Loucy (cell line): ENCODE data around the gene AHCY.
"Not testable (repeated sequence)": the region's sequence is repeated elsewhere in the genome, so short reads cannot be mapped to it uniquely, and the experiment has no call there.

Experiments
- H2AFZ ChIP-seq: fragments of 200-600 bp; sonication (generic); 2 replicates; pipeline ENCODE4 v1.6.0; 2016; ENCODE audit warnings: antibody characterized with exemption, mild to moderate bottlenecking, low read length, moderate library complexity
- H3F3A ChIP-seq: fragments of 200-600 bp; 2 replicates; pipeline ENCODE4 v1.6.0; 2016; ENCODE audit warnings: antibody characterized with exemption, low read depth, mild to moderate bottlenecking
- H3K27me3 ChIP-seq: fragments of 200-600 bp; sonication (generic); 2 replicates; pipeline ENCODE4 v1.6.1; 2014; ENCODE audit warnings: low read length, mild to moderate bottlenecking; ENCODE audit not compliant: insufficient read depth, poor library complexity, severe bottlenecking
- H3K36me3 ChIP-seq: fragments of 200-600 bp; sonication (generic); 2 replicates; pipeline ENCODE4 v1.6.1; 2016; ENCODE audit warnings: low read length; ENCODE audit not compliant: insufficient read depth
- H3K4me1 ChIP-seq: fragments of 200-600 bp; sonication (generic); 2 replicates; pipeline ENCODE4 v1.5.1; 2014; ENCODE audit warnings: low read length, mild to moderate bottlenecking; ENCODE audit not compliant: insufficient read depth, poor library complexity, severe bottlenecking
- H3K4me2 ChIP-seq: fragments of 200-600 bp; sonication (generic); 2 replicates; pipeline ENCODE4 v1.6.0; 2014; ENCODE audit warnings: antibody characterized with exemption, low read length, low read depth, mild to moderate bottlenecking; ENCODE audit not compliant: poor library complexity, severe bottlenecking
- H3K4me3 ChIP-seq: fragments of 200-600 bp; sonication (generic); 2 replicates; pipeline ENCODE4 v1.5.1; 2014; ENCODE audit warnings: low read length, mild to moderate bottlenecking, mixed read lengths; ENCODE audit not compliant: poor library complexity, severe bottlenecking
- H3K79me2 ChIP-seq: fragments of 200-600 bp; sonication (generic); 2 replicates; pipeline ENCODE4 v1.6.1; 2014; ENCODE audit warnings: low read length; ENCODE audit not compliant: insufficient read depth
- H3K9ac ChIP-seq: fragments of 200-600 bp; sonication (generic); 2 replicates; pipeline ENCODE4 v1.6.0; 2014; ENCODE audit warnings: mild to moderate bottlenecking, low read depth, low read length, moderate library complexity; ENCODE audit not compliant: poor library complexity, severe bottlenecking
- H3K9me2 ChIP-seq: fragments of 200-600 bp; sonication (generic); replicated peaks from 2 replicates; pipeline ENCODE4 v1.6.1; 2016; ENCODE audit warnings: low read depth, low read length, mixed read lengths
- H3K9me3 ChIP-seq: fragments of 200-600 bp; sonication (generic); 2 replicates; pipeline ENCODE4 v1.6.1; 2014; ENCODE audit warnings: mild to moderate bottlenecking, antibody characterized with exemption, low read length, low read depth; ENCODE audit not compliant: insufficient read depth
- H4K20me1 ChIP-seq: fragments of 200-600 bp; sonication (generic); 2 replicates; pipeline ENCODE4 v1.6.0; 2014; ENCODE audit warnings: antibody characterized with exemption, low read length, mild to moderate bottlenecking; ENCODE audit not compliant: insufficient read depth, poor library complexity, severe bottlenecking
- EZH2phosphoT487 ChIP-seq: fragments of 200-600 bp; IDR thresholded peaks from 2 replicates; pipeline ENCODE4 v1.6.1; 2018; ENCODE audit warnings: antibody characterized with exemption, mild to moderate bottlenecking, moderate library complexity, borderline replicate concordance
- TF ChIP-seq, protein P1 (sequence below): fragments of 200-600 bp; sonication (generic); conservative IDR thresholded peaks from 2 replicates; pipeline ENCODE4 v1.5.1; 2014; ENCODE audit warnings: mild to moderate bottlenecking, antibody characterized with exemption, low read length

AHCY gene

DNA sequence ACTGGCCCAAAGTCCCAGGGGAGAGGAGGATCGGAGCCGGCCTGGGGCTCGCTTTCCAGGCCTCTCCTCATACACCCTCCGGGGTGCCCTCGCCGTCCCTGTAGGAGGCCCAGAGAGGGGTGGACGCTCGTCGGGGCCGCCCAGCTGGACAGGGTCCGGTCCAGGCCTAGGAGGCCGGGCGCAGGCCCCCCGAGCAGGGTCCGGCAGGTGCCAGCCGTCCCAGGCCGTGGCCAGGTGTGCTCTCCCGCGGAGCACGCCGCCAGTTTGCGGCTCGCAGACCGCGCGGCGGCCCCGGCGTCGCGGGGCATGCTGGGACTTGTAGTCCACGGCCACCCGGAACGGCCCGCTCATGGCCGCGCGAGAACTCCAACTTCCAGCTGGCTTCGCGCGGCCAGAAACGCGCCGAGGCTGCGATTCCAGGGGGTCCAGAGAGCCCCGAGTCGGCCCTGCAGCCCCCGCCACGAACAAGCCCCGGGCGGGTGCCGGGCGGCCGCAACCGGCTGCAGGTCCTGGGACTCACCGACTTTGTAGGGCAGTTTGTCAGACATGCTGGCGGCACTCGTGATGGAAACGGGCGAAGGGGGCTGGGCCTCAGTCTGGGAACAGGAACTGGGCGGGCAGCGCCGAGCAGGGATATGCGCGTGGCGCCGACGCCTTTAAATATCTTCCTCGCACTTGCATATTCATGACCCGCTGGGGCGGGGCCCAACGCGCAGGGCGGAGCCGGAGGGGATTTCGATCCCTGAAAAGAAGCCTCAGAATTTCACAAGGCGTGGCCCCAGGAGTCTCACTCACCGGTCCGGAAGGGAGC, at the start of gene AHCY:
Gene AHCY, minus strand, starts transcription at position 633 of the 811 bp plus-strand sequence. Its CDS starts 85 bp downstream, at position 548.
- Histone ChIP-seq H2AFZ (peak within 1 kb of the TSS; percentile 89), H3K4me1 (peaks cover 22% of the 10 kb centered on the region), H3K79me2 (peaks cover 42% of the 10 kb centered on the region), H3K4me2 (peak within 1 kb of the TSS; percentile 84), H3K27me3 (no peaks in the 10 kb centered on the region), H3K9me3 (no peaks in the 10 kb centered on the region), H4K20me1 (no peaks in the 10 kb centered on the region), H3F3A (no peaks in the 10 kb centered on the region), H3K36me3 (no peaks in the 10 kb centered on the region), H3K9me2 (no peaks in the 10 kb centered on the region), H3K4me3 (peak within 1 kb of the TSS; percentile 95), H3K9ac (peak within 1 kb of the TSS; percentile 92)
- TF ChIP-seq EZH2phosphoT487, result no peak
- TF ChIP-seq, protein P1, sequence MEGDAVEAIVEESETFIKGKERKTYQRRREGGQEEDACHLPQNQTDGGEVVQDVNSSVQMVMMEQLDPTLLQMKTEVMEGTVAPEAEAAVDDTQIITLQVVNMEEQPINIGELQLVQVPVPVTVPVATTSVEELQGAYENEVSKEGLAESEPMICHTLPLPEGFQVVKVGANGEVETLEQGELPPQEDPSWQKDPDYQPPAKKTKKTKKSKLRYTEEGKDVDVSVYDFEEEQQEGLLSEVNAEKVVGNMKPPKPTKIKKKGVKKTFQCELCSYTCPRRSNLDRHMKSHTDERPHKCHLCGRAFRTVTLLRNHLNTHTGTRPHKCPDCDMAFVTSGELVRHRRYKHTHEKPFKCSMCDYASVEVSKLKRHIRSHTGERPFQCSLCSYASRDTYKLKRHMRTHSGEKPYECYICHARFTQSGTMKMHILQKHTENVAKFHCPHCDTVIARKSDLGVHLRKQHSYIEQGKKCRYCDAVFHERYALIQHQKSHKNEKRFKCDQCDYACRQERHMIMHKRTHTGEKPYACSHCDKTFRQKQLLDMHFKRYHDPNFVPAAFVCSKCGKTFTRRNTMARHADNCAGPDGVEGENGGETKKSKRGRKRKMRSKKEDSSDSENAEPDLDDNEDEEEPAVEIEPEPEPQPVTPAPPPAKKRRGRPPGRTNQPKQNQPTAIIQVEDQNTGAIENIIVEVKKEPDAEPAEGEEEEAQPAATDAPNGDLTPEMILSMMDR, result no peak

DNA sequence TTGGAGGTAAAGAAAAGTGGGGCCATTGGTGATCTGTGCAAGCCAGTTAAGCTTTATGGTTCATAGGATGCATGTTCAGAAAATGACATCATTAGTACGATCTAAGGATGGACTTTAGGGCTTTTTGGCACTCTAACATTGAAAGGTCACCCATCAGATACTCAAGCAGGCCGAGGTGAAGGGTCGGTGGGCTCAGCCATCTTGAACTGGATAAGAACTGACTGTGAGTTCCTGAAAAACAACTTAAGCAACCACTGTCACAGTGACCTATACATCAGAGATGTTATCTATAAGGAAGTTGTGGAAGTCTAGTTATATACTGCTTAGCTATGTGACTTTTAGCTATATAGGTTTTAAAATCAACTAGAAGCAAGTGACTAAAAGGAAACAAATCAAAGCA, 46.9 kb upstream of the AHCY start:
- Histone ChIP-seq H3K4me1 (no peaks in the 10 kb centered on the region), H3K79me2 (no peaks in the 10 kb centered on the region), H2AFZ (no peak overlapping the region), H3K4me2 (no peak overlapping the region), H3K4me3 (no peak overlapping the region), H3F3A (no peaks in the 10 kb centered on the region), H3K9ac (no peak overlapping the region), H4K20me1 (no peaks in the 10 kb centered on the region), H3K9me2 (no peaks in the 10 kb centered on the region), H3K36me3 (no peaks in the 10 kb centered on the region), H3K27me3 (no peaks in the 10 kb centered on the region), H3K9me3 (no peaks in the 10 kb centered on the region)
- no peak for TF ChIP-seq EZH2phosphoT487
- TF ChIP-seq, protein P1, result no peak

DNA sequence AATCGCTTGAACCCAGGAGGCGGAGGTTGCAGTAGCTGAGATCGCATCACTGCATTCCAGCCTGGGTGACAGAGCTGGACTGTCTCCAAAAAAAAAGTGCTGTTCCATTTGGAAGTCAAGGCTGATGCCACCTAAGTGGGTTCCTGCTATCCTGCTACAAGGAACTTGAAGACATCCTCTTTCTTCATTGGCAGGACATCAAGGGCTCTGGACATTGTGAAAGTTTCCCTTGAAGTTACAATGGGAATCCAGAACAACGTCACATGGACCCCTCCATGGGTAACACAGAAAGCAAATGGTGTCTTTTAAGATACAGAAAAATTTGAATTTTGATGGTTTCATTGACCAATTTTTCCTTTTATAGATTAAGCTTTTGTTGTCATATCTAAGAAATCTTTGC, 44.4 kb upstream of the AHCY start:
- Histone ChIP-seq H3K4me1 (no peaks in the 10 kb centered on the region), H3K4me2 (no peak overlapping the region)
- TF ChIP-seq EZH2phosphoT487, result no peak
- TF ChIP-seq, protein P1, result no peak

DNA sequence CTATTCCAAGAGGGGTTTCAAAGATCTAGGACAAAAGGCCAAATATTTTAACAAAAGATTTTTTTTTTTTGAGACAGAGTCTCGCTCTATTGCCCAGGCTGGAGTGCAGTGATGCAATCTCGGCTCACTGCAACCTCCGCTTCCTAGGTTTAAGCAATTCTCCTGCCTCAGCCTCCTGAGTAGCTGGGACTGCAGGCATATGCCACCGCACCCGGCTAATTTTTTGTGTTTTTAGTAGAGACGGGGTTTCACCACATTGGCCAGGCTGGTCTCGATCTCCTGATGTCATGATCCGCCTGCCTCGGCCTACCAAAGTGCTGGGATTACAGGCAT, 43.3 kb upstream of the AHCY start:
- H3K9me3 ChIP-seq, H4K20me1 ChIP-seq, H3K4me1 ChIP-seq, H2AFZ ChIP-seq, H3K4me2 ChIP-seq, H3K79me2 ChIP-seq, H3K4me3 ChIP-seq, H3K36me3 ChIP-seq, H3K9ac ChIP-seq, H3K27me3 ChIP-seq, H3K9me2 ChIP-seq, H3F3A ChIP-seq: not testable (repeated sequence)

More for the DNA sequence above, 44.4 kb upstream of the AHCY start:
- Histone ChIP-seq H3K9me2 (no peaks in the 10 kb centered on the region), H3K27me3 (no peaks in the 10 kb centered on the region), H3K4me3 (no peak overlapping the region), H3K9me3 (no peaks in the 10 kb centered on the region), H3F3A (no peaks in the 10 kb centered on the region), H4K20me1 (no peaks in the 10 kb centered on the region), H3K36me3 (no peaks in the 10 kb centered on the region), H3K79me2 (no peaks in the 10 kb centered on the region), H3K9ac (no peak overlapping the region), H2AFZ (no peak overlapping the region)

DNA sequence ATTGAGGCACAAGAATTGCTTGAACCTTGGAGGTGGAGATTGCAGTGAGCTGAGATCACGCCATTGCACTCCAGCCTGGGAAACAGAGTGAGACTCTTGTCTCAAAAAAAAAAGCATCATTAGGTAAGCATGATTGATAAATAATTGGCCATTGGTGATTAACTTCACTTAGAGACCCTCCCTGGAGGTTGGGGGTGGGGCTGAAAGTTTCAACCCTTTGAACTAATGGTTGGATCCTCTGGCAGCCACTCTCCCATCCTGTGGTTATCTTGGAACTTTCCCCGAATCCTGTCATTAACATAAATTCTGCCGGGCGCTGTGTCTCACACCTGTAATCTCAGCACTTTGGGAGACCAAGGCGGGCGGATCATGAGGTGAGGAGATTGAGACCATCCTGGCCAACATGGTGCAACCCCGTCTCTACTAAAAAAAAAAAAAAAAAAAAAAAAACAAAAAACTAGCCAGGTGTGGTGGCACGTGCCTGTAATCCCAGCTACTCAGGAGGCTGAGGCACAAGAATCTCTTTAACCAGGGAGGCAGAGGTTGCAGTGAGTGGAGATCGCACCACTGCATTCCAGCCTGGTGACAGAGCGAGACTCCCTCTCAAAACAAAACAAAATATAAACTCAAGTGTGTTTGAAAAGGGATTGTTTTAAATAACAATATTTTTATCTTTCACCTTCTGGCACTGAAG, 42.8 kb upstream of the AHCY start:
- not testable (repeated sequence) for H3K4me1 ChIP-seq, H3K4me2 ChIP-seq, H3K4me3 ChIP-seq, H4K20me1 ChIP-seq, H3K9ac ChIP-seq, H3K36me3 ChIP-seq, H3K79me2 ChIP-seq, H3K9me3 ChIP-seq, H3K27me3 ChIP-seq, H2AFZ ChIP-seq, H3K9me2 ChIP-seq, H3F3A ChIP-seq
